Neural progenitor cell (in vitro differentiated cells): ENCODE data around the gene CD320.
A peak's percentile ranks its signal among the peaks of the same experiment; 100 is the strongest.

Experiments used
- CTCF ChIP-seq: fragments of 200-600 bp; sonication (generic); IDR thresholded peaks from 2 replicates; pipeline ENCODE4 v1.5.1; 2017; ENCODE audit warnings: antibody characterized with exemption, mild to moderate bottlenecking
- EZH2phosphoT487 ChIP-seq: fragments of 200-600 bp; sonication (generic); IDR thresholded peaks from 2 replicates; pipeline ENCODE4 v1.6.1; 2017; ENCODE audit warnings: antibody characterized with exemption

GRCh38 chr19:8332976-8333766, 25.0 kb upstream of the CD320 start:
- TF ChIP-seq CTCF (peak; percentile 5), EZH2phosphoT487 (no peak)
